Measurements from ENCODE around the gene NR1I2. TPM values are rescaled to one million over a fixed set of nuclear protein-coding genes. Genes with fewer than 3 reads are reported as not detected.
A peak's percentile ranks its signal among the peaks of the same experiment; 100 is the strongest.

NR1I2 gene
- total RNA-seq, 1 experiment from 2014 or later, result 0.12 TPM

GRCh38 chr3:119779731-119780383, 2.0 kb upstream of the NR1I2 start:
- DNase-seq (ENCODE audit: low read depth), result no peak

GRCh38 chr3:119782460-119782859, 559 bp downstream of the NR1I2 start:
- DNase-seq (ENCODE audit: low read depth), result no peak

DNA sequence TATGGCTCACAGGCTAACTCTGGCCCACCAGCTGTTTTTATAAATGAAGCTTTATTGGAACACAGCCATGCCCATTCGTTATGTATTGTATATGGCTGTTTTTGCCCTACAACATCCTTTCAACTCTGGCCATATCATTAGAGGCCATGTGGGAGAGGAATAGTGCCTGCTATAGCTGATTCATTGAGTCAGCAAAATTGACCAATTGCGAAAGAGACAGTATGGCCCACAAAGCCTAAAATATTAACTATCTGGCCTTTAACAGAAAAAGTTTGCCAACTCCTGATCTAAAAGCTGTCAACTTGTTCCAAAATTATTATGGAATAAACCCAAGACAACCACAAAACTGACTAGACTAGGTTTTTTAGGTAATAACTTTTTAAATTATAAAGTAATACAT, 1.4 kb downstream of the NR1I2 start:
- DNase-seq (ENCODE audit: low read depth), result no peak

DNA sequence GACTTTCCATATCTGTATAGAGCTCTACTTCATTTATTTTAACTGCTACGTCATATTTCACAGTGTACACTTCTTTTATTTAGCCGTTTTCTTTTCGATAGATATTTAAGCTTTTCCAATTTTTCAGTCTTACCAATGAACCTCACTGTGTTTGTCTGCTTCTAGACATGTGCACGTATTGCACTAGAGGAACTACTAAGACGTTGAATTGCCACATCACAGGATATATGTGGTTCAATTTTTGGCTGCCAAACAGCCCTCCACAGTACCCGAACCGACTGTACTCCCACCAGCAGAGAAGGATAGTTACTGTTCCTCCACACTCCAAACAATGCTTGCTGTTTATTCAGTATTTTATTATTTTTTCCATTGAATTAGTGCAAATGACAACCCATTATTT, 2.0 kb downstream of the NR1I2 start:
- DNase-seq (ENCODE audit: low read depth), result no peak

DNA sequence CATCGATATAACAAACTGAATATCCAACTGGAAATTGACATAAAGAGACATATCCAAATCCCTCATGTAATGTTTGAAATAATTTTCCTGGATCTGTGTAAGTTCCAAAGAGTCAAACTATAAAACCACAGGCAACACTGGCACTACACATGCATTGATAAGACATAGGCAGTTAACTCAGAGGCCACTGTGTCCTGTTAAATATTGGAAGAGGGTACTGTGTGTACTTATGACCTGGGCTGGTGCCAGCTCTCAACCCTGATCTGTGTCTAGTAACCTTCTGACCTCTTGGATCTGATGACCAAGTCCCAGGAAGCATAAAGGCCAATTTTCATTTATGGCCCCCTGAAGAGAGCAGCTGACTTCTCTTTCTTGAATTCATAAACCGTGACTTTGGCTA, 4.5 kb downstream of the NR1I2 start:
- no peak for DNase-seq (ENCODE audit: low read depth)

GRCh38 chr3:119790369-119790768, 8.5 kb downstream of the NR1I2 start:
- DNase-seq (ENCODE audit: low read depth), result no peak

DNA sequence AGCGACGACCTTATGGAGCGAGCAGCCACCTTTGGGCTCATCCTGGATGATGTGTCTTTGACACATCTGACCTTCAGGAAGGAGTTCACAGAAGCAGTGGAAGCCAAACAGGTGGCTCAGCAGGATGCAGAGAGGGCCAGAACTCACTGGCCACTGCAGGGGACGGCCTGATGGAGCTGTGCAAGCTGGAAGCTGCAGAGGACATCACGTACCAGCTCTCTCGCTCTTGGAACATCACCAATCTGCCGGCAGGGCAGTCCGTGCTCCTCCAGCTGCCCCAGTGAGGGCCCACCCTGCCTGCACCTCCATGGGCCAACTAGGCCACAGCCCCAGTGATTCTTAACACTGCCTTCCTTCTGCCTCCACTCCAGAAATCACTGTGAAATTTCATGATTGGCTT, 10.4 kb downstream of the NR1I2 start:
- DNase-seq (ENCODE audit: low read depth), result no peak

DNA sequence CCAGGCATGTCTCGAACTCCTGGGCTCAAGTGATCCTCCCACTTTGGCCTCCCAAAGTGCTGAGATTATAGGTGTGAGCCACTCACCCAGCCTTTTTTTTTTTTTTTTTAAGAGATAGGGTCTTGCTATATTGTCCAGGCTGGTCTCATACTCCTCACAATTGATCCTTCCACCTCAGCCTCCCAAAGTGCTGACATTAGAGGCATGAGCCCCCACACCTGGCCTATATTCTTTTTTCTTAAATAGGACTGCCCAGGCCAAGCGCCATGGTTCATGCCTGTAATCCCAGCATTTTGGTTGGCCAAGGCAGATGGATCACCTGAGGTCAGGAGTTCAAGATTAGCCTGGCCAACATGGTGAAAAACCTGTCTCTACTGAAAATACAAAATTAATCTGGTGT, 12.5 kb downstream of the NR1I2 start:
- no peak for DNase-seq (ENCODE audit: low read depth)

DNA sequence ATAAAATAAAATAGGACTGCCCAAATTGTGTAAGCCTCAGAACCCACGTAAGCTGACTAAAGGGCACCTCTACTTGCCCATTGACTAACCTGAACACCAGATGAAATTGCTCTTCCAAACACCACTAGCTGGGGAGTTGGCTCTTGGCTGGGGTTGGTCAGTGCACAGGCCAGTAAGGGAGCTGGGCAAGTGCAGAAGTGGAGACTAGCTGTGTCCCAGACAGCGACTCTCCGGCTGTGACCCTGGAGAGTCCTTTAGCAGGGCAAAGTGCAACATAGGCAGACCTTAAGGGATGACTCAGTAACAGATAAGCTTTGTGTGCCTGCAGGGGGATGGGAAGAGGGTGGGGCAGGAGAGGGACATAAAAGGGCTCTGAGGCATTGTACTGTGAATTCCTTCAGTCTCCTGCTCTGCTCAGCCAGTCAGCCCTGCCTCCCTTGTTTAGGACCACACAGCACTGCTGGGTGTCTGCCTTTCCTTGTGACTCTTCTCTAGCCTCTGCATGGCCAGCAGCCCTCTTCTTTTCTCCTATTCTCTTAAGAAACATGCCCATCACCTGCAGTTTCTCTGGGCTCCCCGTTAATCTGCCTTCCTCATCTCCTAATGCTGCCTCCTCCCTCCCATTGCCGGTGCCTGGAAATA, 13.2 kb downstream of the NR1I2 start:
- peak; percentile 58 for DNase-seq (ENCODE audit: low read depth)

DNA sequence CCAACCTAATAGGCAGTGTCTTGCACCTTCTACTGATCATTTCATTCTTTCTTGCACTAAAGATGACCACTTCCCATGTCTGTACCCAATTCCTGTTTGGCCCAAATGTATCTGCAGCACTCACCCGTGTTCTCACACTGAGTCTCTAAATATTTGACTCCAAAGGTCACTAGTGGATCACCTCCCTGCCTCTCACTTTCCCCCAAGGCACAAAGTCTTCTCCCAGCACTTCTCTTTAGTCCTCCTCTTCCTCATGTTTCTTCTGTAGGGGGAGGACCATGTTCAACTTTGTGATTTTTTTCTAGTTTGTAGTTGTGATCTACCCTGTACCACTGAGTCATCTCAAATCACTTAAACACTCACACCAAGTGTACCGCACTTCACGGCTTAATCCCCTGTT, 13.9 kb downstream of the NR1I2 start:
- no peak for DNase-seq (ENCODE audit: low read depth)

- DNase-seq (ENCODE audit: low read depth), result no peak
These were observed 14.5 kb downstream of the NR1I2 start for GRCh38 chr3:119796368-119796767.

DNA sequence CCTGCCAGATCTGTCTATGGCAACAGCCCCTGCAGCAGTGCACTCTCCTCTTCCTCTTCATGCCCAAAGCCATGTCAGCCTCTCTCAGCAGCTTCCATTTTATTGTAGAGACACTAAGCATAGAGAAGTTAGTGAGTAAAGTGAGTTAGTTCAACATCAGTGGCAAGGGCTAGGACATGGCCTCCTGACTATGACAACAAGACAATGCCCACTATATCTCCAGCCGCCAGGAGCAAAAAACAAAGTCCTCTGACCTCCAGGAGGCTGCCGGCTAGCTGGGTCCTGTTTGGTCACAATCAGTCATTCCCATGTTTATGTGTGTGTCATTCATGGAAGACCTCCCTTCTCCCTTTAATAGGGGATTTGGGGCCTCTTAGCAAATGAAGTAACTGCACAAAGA, 14.9 kb downstream of the NR1I2 start:
- DNase-seq (ENCODE audit: low read depth), result no peak

DNA sequence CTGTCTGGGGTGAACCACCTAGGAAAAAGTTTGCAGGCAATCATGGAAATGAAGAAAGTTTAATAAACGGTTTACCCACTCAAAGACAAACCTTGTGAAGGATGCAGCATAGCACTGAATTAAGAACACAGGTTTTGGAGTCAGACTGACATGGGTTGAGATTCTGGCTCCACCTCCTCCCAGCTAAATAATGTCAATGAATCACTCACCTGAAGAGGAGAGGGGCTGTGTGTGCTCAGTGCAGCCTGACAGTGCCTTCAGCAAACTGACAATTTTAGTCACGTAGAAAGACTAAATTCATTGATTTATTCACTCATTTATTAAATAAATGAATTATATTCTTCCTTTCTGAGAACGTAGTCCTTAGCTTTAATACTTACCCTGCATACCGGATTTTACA, 18.9 kb downstream of the NR1I2 start:
- no peak for DNase-seq (ENCODE audit: low read depth)

DNA sequence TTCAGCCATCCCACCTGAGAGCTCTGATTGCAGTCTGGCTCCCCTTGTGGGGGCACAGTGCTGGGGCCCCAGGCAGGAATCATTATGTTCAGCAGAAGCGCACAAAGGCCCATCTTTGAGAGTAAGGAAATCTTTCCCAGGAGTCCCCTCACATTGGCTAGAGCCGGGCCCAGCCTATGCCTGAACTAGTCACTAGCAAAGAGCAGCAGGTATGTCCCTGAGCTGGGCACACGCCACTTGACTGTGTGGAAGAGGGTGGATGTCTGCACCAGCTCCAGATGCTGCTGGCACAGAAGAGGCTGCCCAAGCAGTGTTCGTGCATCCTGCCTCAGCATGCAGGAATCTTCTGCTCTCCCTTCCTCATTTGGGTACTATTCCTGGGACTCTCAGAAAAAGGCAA, 26.3 kb downstream of the NR1I2 start:
- no peak for DNase-seq (ENCODE audit: low read depth)

DNA sequence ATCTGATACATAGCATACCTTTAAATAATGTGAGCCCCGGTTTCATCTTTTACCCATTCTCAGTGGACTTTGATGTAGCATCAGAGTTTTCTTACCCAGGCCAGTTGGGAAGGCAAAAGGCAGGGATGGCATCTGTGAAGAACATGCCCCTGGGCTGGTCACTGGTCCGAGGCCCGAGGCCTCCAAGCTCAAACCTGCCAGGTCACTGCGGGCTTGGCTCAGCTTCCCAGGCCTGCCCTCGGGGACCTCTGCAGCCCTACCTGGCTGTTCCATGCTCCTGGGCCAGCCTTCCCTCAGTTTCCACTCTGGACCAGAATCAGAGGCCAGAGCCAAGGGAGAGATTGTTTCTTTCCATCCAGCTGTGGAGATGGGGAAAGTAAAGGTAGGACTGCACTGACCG, 26.9 kb downstream of the NR1I2 start:
- no peak for DNase-seq (ENCODE audit: low read depth)

DNA sequence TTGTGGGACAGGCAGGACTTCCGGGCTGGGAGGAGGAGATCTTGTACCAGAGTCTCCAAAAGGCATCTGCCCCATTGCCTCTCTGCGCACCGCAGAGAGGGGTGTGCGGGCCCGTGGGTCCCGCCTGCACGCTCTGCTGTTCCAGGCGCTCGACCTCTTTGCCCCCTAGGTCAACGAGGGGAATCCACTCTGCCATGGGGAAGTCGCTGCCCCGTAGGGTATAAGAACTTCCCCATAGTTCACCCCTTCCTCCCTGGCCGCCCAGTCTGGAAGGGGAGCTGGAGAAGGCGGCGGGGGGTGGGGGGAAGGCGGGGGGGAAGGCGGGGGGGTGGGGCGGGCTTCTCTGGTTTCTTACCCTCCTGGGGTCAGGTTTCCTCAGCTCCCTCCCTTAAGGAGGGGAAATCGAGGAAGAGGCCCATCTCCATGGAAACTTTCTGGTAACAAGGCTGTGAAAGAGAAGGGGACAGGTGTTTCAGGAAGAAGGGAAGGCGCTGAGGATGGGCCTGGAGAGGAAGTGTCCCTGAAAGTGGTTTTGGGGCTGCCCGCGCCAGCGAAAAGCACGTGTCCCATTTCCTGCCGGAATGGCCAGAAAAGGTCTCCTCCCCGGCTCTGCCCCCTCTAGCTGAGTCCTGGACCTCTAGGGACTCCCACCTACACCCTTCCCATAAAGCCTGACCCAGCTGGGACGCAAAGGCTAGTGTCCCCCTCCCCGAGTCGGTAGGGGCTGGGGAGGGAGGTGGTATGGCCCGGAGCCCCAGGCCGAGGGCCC, 27.5 kb downstream of the NR1I2 start:
- no peak for DNase-seq (ENCODE audit: low read depth)

- DNase-seq (ENCODE audit: low read depth), result peak; percentile 17
These were observed 28.1 kb downstream of the NR1I2 start for GRCh38 chr3:119810018-119810435.

DNA sequence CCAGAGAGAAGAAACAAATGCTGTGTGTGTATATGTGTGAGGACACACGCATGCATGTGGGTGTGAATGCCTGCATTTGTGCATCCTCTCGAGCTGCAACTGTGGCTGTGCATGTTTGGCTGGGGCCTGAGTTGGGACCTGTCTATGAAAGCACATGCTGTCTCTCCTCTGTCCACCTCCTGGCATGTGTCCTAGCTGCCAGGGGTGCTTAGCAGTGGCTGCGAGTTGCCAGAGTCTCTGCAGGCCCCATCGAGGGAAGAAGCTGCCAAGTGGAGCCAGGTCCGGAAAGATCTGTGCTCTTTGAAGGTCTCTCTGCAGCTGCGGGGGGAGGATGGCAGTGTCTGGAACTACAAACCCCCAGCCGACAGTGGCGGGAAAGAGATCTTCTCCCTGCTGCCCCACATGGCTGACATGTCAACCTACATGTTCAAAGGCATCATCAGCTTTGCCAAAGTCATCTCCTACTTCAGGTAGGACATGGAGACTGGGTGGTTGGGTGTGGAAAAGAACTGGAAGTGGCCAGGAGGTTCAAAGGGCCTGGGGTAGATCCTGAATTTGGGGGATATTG, 30.7 kb downstream of the NR1I2 start:
- no peak for DNase-seq (ENCODE audit: low read depth)

GRCh38 chr3:119815716-119816115, 33.8 kb downstream of the NR1I2 start:
- DNase-seq (ENCODE audit: low read depth), result no peak

GRCh38 chr3:119817071-119817470, 35.2 kb downstream of the NR1I2 start:
- no peak for DNase-seq (ENCODE audit: low read depth)

- DNase-seq (ENCODE audit: low read depth), result peak; percentile 8
These were observed 35.9 kb downstream of the NR1I2 start for GRCh38 chr3:119817583-119818363.

DNA sequence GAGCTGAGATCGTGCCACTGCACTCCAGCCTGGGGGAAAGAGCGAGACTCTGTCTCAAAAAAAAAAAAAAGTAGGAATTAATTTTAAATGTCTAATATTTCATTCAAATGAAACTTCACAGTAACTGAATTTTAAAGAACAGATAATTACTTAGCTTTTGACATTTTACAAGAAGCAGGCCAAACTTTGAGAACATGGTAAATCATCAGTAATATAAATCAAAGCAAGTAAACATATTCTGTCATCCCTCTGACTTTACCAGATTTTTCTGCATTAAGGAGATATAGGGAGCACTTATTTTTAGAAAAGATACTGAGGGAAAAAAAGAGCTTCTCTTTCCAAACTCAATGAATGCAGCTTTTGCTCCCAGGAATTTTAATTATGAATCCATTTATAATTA, 37.0 kb downstream of the NR1I2 start:
- DNase-seq (ENCODE audit: low read depth), result no peak

Measured in RPMI7951 (cell line).